Osteoblast (primary cell): Measurements from ENCODE around the gene B3GALT5. TPM values are rescaled to one million over a fixed set of nuclear protein-coding genes. Genes with fewer than 3 reads are reported as not detected.

ENCODE experiments used
- DNase-seq: peaks from one replicate; pipeline ENCODE4 v3.0.0; 2011; ENCODE audit warnings: low spot score, mixed read lengths; ENCODE audit not compliant: insufficient read length; ENCODE audit errors: missing footprints
- H2AFZ ChIP-seq: 2 replicates; pipeline ENCODE4 v1.6.0; 2011; ENCODE audit warnings: mild to moderate bottlenecking, low read length
- H3K27ac ChIP-seq: 2 replicates; pipeline ENCODE4 v1.5.1; 2011; ENCODE audit warnings: mild to moderate bottlenecking, low read depth, low read length, moderate library complexity
- H3K27me3 ChIP-seq: 2 replicates; pipeline ENCODE4 v1.6.0; 2012; ENCODE audit warnings: mild to moderate bottlenecking, control low read depth, inconsistent platforms, low read length, moderate library complexity; ENCODE audit not compliant: insufficient read depth
- H3K36me3 ChIP-seq: 2 replicates; pipeline ENCODE4 v1.5.1; 2011; ENCODE audit warnings: mild to moderate bottlenecking, low read length, control low read depth, moderate library complexity; ENCODE audit not compliant: insufficient read depth
- H3K4me1 ChIP-seq: 2 replicates; pipeline ENCODE4 v1.5.1; 2011; ENCODE audit warnings: mild to moderate bottlenecking, low read length, control low read depth, moderate library complexity; ENCODE audit not compliant: insufficient read depth
- H3K4me2 ChIP-seq: 2 replicates; pipeline ENCODE4 v1.6.0; 2011; ENCODE audit warnings: mild to moderate bottlenecking, low read length; ENCODE audit not compliant: insufficient read depth
- H3K4me3 ChIP-seq: fragments of 200-600 bp; sonication (generic); 3 replicates; pipeline ENCODE4 v1.5.1; 2012; ENCODE audit warnings: mild to moderate bottlenecking, low read length, inconsistent platforms; ENCODE audit not compliant: insufficient read depth
- H3K79me2 ChIP-seq: 2 replicates; pipeline ENCODE4 v1.6.0; 2012; ENCODE audit warnings: mild to moderate bottlenecking, low read length, control low read depth, inconsistent platforms; ENCODE audit not compliant: insufficient read depth
- H3K9me3 ChIP-seq: 2 replicates; pipeline ENCODE4 v1.5.1; 2011; ENCODE audit warnings: low read depth, low read length, control low read depth
- H4K20me1 ChIP-seq: 2 replicates; pipeline ENCODE4 v1.6.0; 2012; ENCODE audit warnings: mild to moderate bottlenecking, low read length, control low read depth; ENCODE audit not compliant: insufficient read depth
- total RNA-seq: library from RNA; depleted of rRNA; stranded (reverse); fragments of >200 nt; gene quantifications from 2 replicates; pipeline ENCODE4 v1.2.3, GENCODE V29; 2012
- TF ChIP-seq, protein P1 (sequence below): IDR thresholded peaks from 2 replicates; pipeline ENCODE4 v1.5.1; 2011; ENCODE audit warnings: mild to moderate bottlenecking, low read depth, low read length, moderate library complexity; ENCODE audit errors: extremely low read depth

The B3GALT5 gene
- total RNA-seq, 1 donor = under 0.01 TPM

DNA sequence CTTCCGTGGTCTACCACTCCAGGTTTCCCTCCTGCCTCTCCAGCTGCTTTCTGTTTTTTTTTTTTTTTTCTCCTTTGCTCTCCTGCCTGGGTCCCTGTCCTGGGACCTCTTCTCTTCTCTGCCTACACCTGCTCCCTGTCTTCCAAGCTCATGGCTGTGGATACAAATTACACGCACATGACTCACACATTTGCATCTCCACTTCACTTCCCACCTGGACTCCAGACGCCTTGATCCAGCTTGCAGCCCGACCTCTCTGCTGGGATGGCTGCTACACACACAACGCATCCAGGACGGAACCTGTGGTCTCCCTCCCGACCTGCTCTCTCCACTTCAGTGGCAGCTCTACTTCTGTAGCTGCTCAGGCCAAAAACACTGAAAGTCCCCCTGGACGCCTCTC, 44.4 kb upstream of the B3GALT5 start:
- H3K79me2 ChIP-seq = no peaks in the 10 kb centered on the region
- H4K20me1 ChIP-seq = no peaks in the 10 kb centered on the region
- no peaks in the 10 kb centered on the region for H3K36me3 ChIP-seq
- no peaks in the 10 kb centered on the region for H3K9me3 ChIP-seq
- no peak overlapping the region for H3K27ac ChIP-seq
- H3K4me3 ChIP-seq = no peak overlapping the region
- TF ChIP-seq, protein P1, sequence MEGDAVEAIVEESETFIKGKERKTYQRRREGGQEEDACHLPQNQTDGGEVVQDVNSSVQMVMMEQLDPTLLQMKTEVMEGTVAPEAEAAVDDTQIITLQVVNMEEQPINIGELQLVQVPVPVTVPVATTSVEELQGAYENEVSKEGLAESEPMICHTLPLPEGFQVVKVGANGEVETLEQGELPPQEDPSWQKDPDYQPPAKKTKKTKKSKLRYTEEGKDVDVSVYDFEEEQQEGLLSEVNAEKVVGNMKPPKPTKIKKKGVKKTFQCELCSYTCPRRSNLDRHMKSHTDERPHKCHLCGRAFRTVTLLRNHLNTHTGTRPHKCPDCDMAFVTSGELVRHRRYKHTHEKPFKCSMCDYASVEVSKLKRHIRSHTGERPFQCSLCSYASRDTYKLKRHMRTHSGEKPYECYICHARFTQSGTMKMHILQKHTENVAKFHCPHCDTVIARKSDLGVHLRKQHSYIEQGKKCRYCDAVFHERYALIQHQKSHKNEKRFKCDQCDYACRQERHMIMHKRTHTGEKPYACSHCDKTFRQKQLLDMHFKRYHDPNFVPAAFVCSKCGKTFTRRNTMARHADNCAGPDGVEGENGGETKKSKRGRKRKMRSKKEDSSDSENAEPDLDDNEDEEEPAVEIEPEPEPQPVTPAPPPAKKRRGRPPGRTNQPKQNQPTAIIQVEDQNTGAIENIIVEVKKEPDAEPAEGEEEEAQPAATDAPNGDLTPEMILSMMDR = no peak
- H3K4me2 ChIP-seq = no peak overlapping the region
- H3K27me3 ChIP-seq = no peaks in the 10 kb centered on the region
- H3K4me1 ChIP-seq = no peaks in the 10 kb centered on the region
- DNase-seq = no peak
- H2AFZ ChIP-seq = no peak overlapping the region

DNA sequence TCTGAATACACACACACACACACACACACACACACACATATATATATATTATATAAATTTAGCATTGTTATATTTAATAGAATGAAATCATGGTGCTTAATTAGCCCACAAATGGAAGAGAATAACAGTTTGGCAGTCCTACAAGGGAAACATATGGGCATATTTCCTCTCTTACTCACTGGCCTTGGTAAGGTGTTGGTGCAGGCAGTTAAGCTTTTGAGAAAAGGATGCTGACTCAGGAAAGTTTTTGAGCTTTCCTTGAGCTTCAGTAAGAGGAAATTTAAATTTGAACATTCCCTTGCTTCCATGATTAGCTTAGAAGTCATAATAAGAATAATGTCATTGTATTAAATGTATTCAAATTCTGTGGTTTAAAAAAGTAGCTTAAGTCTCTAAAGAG, 37.0 kb upstream of the B3GALT5 start:
- DNase-seq = no peak
- H3K27me3 ChIP-seq = no peaks in the 10 kb centered on the region

DNA sequence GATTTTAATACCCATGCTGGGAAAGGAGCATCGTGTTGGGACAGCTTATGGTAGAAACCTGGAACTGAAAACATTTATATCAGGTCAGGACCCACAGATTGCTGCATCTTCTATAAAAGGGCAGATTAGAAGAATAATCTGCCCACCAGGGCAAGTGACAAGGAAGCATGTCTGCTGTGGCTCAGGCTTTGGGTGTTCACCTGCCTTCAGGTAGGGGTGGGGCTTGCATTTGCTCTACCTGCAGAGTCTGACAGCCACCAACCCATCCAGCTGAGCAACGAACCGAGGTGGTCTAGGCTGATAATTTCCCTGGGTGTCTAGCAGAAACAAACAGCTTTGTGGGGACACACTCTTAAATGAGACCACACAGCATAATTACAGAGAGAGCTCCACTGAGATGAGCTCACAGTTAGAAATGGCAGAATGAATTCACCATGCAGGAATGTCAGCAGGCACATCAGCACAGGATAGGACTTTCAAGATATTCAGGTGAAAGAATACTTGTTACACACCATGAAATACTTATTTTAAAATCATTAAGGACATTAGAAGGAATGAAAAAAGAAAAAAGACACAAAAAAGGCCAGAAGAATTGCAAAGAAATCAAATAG, 36.1 kb upstream of the B3GALT5 start:
- no peaks in the 10 kb centered on the region for H3K4me1 ChIP-seq
- no peak overlapping the region for H2AFZ ChIP-seq
- no peak overlapping the region for H3K27ac ChIP-seq
- no peak overlapping the region for H3K4me2 ChIP-seq
- TF ChIP-seq, protein P1 = no peak
- H4K20me1 ChIP-seq = no peaks in the 10 kb centered on the region
- no peaks in the 10 kb centered on the region for H3K27me3 ChIP-seq
- no peaks in the 10 kb centered on the region for H3K9me3 ChIP-seq
- no peaks in the 10 kb centered on the region for H3K36me3 ChIP-seq
- no peaks in the 10 kb centered on the region for H3K79me2 ChIP-seq
- no peak for DNase-seq
- H3K4me3 ChIP-seq = no peak overlapping the region

More for the DNA sequence above, 37.0 kb upstream of the B3GALT5 start:
- H3K79me2 ChIP-seq = no peaks in the 10 kb centered on the region
- H3K4me2 ChIP-seq = no peak overlapping the region
- no peak overlapping the region for H2AFZ ChIP-seq
- H3K4me3 ChIP-seq = no peak overlapping the region
- no peaks in the 10 kb centered on the region for H3K4me1 ChIP-seq
- H4K20me1 ChIP-seq = no peaks in the 10 kb centered on the region
- H3K9me3 ChIP-seq = no peaks in the 10 kb centered on the region
- no peak overlapping the region for H3K27ac ChIP-seq
- H3K36me3 ChIP-seq = no peaks in the 10 kb centered on the region
- TF ChIP-seq, protein P1 = no peak

DNA sequence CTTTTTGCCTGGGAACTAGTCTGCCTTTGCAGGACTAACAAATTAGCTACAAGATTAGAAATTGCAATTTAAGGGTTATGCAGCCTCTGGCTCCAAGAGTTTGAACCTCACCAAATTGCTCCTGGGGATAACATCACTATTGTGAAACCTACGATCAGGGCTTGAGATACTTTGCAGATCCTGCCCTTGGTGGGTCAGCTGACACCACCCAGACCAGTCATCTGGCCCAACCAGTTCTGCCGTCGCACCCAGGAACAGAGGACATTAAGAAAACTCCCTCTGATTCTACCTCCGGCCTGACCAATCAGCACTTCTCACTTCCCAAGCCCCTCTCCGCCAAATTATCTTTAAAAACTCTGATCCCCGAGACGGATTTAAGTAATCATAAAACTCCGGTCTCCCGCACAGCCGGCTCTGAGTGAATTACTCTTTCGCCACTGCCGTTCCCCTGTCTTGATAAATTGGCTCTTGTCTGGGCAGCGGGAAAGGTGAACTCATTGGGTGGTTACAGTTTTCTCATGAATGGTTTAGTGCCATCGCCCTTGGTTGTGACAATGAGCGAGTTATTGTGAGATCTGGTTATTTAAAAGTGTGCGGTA, 32.9 kb upstream of the B3GALT5 start:
- Histone ChIP-seq H4K20me1 (no peaks in the 10 kb centered on the region), H3K4me3 (no peak overlapping the region), H3K4me2 (no peak overlapping the region), H3K4me1 (no peaks in the 10 kb centered on the region), H3K36me3 (no peaks in the 10 kb centered on the region), H3K27ac (no peak overlapping the region), H2AFZ (no peak overlapping the region), H3K79me2 (no peaks in the 10 kb centered on the region), H3K27me3 (no peaks in the 10 kb centered on the region), H3K9me3 (no peaks in the 10 kb centered on the region)
- TF ChIP-seq, protein P1 = no peak
- no peak for DNase-seq
